ENCODE results near the gene VPS11. TPM values are rescaled to one million over a fixed set of nuclear protein-coding genes. Genes with fewer than 3 reads are reported as not detected.

The VPS11 gene
- total RNA-seq, 1 donor = 24.6 TPM

DNA sequence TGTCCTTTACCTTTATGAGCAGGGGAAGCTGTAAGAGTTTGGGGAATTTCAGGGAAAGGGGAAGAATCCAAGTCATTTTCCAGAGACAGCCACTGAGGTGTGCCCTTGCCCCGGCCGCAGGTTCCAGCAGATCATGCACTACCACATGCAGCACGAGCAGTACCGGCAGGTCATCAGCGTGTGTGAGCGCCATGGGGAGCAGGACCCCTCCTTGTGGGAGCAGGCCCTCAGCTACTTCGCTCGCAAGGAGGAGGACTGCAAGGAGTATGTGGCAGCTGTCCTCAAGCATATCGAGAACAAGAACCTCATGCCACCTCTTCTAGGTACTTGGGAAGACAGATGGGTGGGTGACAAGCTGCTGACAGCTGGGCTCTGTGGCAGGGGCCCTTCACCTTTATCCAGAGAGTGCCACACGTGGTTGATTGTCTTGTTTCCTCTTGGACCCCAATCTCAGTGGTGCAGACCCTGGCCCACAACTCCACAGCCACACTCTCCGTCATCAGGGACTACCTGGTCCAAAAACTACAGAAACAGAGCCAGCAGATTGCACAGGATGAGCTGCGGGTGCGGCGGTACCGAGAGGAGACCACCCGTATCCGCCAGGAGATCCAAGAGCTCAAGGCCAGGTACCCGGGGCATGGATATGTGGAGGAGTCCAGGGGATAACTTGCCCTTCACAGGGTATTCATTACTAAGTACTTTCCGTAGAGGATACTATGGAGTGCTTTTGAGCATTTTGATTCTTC lies 11.2 kb downstream of the VPS11 start:
- no peak overlapping the region for H3K4me3 ChIP-seq (ENCODE audit: low read depth, low read length)
- TF ChIP-seq, protein P1, sequence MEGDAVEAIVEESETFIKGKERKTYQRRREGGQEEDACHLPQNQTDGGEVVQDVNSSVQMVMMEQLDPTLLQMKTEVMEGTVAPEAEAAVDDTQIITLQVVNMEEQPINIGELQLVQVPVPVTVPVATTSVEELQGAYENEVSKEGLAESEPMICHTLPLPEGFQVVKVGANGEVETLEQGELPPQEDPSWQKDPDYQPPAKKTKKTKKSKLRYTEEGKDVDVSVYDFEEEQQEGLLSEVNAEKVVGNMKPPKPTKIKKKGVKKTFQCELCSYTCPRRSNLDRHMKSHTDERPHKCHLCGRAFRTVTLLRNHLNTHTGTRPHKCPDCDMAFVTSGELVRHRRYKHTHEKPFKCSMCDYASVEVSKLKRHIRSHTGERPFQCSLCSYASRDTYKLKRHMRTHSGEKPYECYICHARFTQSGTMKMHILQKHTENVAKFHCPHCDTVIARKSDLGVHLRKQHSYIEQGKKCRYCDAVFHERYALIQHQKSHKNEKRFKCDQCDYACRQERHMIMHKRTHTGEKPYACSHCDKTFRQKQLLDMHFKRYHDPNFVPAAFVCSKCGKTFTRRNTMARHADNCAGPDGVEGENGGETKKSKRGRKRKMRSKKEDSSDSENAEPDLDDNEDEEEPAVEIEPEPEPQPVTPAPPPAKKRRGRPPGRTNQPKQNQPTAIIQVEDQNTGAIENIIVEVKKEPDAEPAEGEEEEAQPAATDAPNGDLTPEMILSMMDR (IDR thresholded peaks at IDR 0.05; ENCODE audit: insufficient read depth, low read depth, low read length) = no peak
- no peak for DNase-seq (ENCODE audit: low read depth)

DNA sequence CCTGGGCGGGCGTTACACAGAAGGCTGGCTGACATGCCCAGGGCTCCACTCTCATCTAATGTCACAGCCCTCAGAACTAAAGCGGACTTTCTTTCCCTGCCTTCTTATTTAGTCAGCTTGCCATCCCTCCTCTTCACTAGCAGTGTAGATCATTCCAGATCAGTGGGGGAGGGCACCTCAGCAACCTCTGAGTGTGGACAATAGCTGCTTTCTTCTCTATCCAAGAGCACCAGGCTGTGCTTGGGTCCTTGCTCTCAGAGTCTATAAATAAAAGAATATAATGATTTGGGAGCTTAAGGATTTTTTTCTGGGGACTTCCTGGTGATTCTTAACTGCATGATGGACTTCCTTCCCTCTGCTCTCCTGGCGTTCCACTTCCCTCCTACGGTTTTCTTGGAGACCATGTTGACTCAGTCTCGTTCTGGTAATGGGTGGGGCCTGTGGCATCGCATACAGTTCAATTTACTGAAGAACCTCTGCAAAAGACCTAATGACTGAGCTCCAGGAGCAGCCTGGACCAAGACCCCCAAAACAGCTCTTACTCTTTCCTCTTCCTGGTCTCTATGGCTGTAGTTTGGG lies 14.2 kb downstream of the VPS11 start:
- TF ChIP-seq, protein P1 (IDR thresholded peaks at IDR 0.05; ENCODE audit: insufficient read depth, low read depth, low read length) = no peak
- no peak for DNase-seq (ENCODE audit: low read depth)
- no peak overlapping the region for H3K4me3 ChIP-seq (ENCODE audit: low read depth, low read length)

DNA sequence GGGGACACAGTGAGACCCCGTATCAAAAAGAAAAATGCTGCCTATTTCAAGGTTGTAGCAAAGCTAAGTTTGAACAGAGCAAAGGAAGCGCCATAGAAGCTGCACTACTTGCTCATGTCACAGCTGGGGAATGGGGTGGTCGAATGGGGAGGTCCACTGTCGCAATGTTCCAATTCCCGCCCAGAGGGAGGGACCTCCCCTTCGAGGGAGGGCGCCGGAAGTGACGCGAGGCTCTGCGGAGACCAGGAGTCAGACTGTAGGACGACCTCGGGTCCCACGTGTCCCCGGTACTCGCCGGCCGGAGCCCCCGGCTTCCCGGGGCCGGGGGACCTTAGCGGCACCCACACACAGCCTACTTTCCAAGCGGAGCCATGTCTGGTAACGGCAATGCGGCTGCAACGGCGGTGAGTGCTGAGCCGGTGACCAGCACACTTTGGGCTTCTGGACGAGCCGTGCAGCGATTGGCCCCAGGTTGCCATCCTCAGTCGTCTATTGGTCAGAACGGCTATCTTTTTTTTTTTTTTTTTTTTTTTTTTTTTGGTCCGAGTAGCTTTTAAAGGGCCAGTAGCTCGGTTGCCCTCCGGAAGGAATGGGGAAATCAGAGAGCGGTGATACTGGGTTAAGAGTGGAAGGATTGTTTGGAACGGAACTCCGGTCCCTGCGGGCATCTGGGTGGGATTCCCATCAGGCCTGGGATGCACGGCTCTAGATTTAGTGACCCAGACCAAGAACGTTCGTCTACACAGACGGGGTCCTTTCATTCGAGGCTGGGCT lies 17.2 kb downstream of the VPS11 start, which contains the start of gene HMBS:
HMBS (plus strand) TSS at position 219 of the 774 bp plus-strand sequence; CDS start at position 372, 153 bp downstream.
- peak; percentile 96 for DNase-seq (ENCODE audit: low read depth)
- TF ChIP-seq, protein P1 (IDR thresholded peaks at IDR 0.05; ENCODE audit: insufficient read depth, low read depth, low read length) = no peak
- peak within 1 kb of the TSS; percentile 97 for H3K4me3 ChIP-seq (ENCODE audit: low read depth, low read length)

DNA sequence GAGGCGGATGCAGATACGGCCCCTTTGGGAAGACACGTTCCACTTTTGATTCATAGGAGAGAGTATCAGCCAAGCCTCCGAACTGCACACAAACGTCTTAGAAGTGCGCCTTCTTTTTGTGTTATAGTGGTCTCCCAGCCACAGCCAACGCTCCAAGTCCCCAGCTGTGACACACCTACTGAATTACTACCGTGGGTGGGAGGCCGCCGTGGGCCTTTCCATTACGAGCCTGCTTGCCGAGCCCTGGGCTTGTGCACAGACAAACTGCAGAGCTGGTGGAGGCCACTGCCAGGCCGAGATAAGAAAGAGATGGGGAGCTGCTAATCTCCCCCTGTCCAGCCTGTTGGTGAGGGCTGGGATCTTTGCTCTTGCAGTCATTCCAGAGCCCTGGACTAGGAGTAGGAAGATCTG lies 17.8 kb downstream of the VPS11 start:
- H3K4me3 ChIP-seq (ENCODE audit: low read depth, low read length) = peak overlapping the region; percentile 97
- DNase-seq (ENCODE audit: low read depth) = peak; percentile 39
- TF ChIP-seq, protein P1 (IDR thresholded peaks at IDR 0.05; ENCODE audit: insufficient read depth, low read depth, low read length) = no peak

DNA sequence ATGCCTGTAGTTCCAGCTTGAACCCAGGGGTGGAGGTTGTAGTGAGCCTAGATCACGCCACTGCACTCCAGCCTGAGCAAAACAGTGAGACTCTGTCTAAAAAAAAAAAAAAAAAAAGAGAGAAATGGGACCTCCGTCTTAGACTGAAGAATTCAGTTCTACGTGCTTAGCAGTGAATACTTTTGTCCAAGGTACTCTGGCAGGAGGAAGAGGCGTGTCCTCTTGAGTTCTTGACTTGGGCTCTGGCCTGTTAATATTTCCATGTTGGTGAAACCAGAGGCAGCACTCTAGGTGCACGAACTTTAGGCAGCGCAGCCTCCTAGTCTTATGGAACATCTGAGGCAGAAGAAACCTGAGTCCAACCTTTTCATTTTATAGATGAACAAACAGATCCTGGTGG lies 19.5 kb downstream of the VPS11 start:
- no peak overlapping the region for H3K4me3 ChIP-seq (ENCODE audit: low read depth, low read length)
- TF ChIP-seq, protein P1 (IDR thresholded peaks at IDR 0.05; ENCODE audit: insufficient read depth, low read depth, low read length) = no peak
- no peak for DNase-seq (ENCODE audit: low read depth)

DNA sequence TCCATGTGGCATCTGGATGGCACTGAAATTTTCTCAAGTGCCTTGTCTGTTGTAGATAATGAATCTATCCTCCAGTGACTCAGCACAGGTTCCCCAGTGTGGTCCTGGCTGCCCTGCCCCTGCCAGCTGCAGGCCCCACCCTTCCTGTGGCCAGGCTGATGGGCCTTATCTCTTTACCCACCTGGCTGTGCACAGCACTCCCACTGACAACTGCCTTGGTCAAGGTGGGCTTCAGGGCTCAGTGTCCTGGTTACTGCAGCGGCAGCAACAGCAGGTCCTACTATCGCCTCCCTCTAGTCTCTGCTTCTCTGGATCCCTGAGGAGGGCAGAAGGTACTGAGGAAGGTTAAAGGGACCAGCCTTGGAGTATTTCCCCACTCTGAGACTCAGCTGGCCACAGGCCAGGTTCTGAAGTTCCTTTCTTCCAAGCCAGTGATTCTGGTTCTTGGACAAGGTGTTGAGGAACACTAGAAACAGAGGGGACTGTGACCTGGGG lies 20.2 kb downstream of the VPS11 start:
- TF ChIP-seq, protein P1 (IDR thresholded peaks at IDR 0.05; ENCODE audit: insufficient read depth, low read depth, low read length) = no peak
- H3K4me3 ChIP-seq (ENCODE audit: low read depth, low read length) = no peak overlapping the region
- DNase-seq (ENCODE audit: low read depth) = no peak
